Body of pancreas (tissue), 4 donors: ENCODE results near the gene LAMTOR4.

Experiments used
- CTCF ChIP-seq, 7 experiments: fragments of 450-650 bp in 4 of 7; fragments of 200-600 bp in 3 of 7; sonication (generic) in 3 of 7; IDR thresholded peaks; one replicate each; pipeline ENCODE4 v1.5.1; 2016 to 2019; ENCODE audit warnings: antibody characterized with exemption in 7 of 7
- POLR2A ChIP-seq, 3 donors: fragments of 450-650 bp; IDR thresholded peaks; one replicate each; pipeline ENCODE4 v1.6.1; 2016; ENCODE audit warnings: antibody characterized with exemption in 3 of 3, mild to moderate bottlenecking in 2 of 3

- TF ChIP-seq CTCF (IDR thresholded peaks at IDR 0.05): no peak
- TF ChIP-seq POLR2A (IDR thresholded peaks at IDR 0.05): no peak
These were observed 40.3 kb downstream of the LAMTOR4 start for GRCh38 chr7:100189061-100189460.
